Trophoblast cell (in vitro differentiated cells and primary cell): ENCODE results near the gene UBN1.

ENCODE experiments used
- DNase-seq, 2 donors: peaks; one replicate each; pipeline ENCODE4 v3.0.0-alpha.2; 2016
- H2AFZ ChIP-seq: 2 replicates; pipeline ENCODE4 v1.6.1; 2013; ENCODE audit warnings: low read length, moderate library complexity, mild to moderate bottlenecking; ENCODE audit not compliant: insufficient read depth, poor library complexity
- H2AK5ac ChIP-seq: 2 replicates; pipeline ENCODE4 v1.6.1; 2013; ENCODE audit warnings: mild to moderate bottlenecking, low read length
- H2BK120ac ChIP-seq: 2 replicates; pipeline ENCODE4 v1.6.1; 2013; ENCODE audit warnings: low read length, mild to moderate bottlenecking, moderate library complexity; ENCODE audit not compliant: insufficient read depth, poor library complexity
- H2BK12ac ChIP-seq: 2 replicates; pipeline ENCODE4 v1.6.1; 2013; ENCODE audit warnings: mild to moderate bottlenecking, low read length, moderate library complexity
- H2BK5ac ChIP-seq: 2 replicates; pipeline ENCODE4 v1.6.1; 2013; ENCODE audit warnings: low read length, low read depth, moderate library complexity, mild to moderate bottlenecking; ENCODE audit not compliant: poor library complexity
- H3K14ac ChIP-seq: 2 replicates; pipeline ENCODE4 v1.6.1; 2013; ENCODE audit warnings: mild to moderate bottlenecking, low read length
- H3K18ac ChIP-seq: 2 replicates; pipeline ENCODE4 v1.6.1; 2013; ENCODE audit warnings: mild to moderate bottlenecking, low read length
- H3K23ac ChIP-seq: 2 replicates; pipeline ENCODE4 v1.6.1; 2013; ENCODE audit warnings: low read length
- H3K27ac ChIP-seq: 2 replicates; pipeline ENCODE4 v1.5.1; 2013; ENCODE audit warnings: low read depth, mild to moderate bottlenecking, inconsistent platforms, low read length, moderate library complexity
- H3K27me3 ChIP-seq: 2 replicates; pipeline ENCODE4 v1.6.1; 2013; ENCODE audit warnings: inconsistent platforms, mild to moderate bottlenecking, low read length, moderate library complexity; ENCODE audit not compliant: insufficient read depth
- H3K36me3 ChIP-seq, 2 experiments: 1 replicate in 1 of 2; 2 replicates in 1 of 2; pipeline ENCODE4 v1.6.1; 2013; ENCODE audit warnings: low read length in 2 of 2, mild to moderate bottlenecking in 2 of 2, moderate library complexity in 1 of 2; ENCODE audit not compliant: insufficient read depth in 2 of 2, control insufficient read depth in 1 of 2
- H3K4ac ChIP-seq: 2 replicates; pipeline ENCODE4 v1.6.1; 2013; ENCODE audit warnings: low read depth, mild to moderate bottlenecking, low read length, moderate library complexity
- H3K4me1 ChIP-seq, 2 experiments: 1 replicate in 1 of 2; 2 replicates in 1 of 2; pipeline ENCODE4 v1.6.1; 2013; ENCODE audit warnings: low read length in 2 of 2, mild to moderate bottlenecking in 2 of 2, moderate library complexity in 1 of 2; ENCODE audit not compliant: insufficient read depth in 2 of 2, control insufficient read depth in 1 of 2
- H3K4me2 ChIP-seq: 2 replicates; pipeline ENCODE4 v1.6.1; 2013; ENCODE audit warnings: inconsistent platforms, mild to moderate bottlenecking, low read length, moderate library complexity
- H3K4me3 ChIP-seq: 2 replicates; pipeline ENCODE4 v1.5.1; 2013; ENCODE audit warnings: mild to moderate bottlenecking, low read depth, low read length, inconsistent platforms
- H3K79me1 ChIP-seq: one replicate; pipeline ENCODE4 v1.6.1; 2013; ENCODE audit warnings: low read length
- H3K79me2 ChIP-seq: 2 replicates; pipeline ENCODE4 v1.6.1; 2013; ENCODE audit warnings: low read length, mild to moderate bottlenecking; ENCODE audit not compliant: control insufficient read depth, insufficient read depth, poor library complexity
- H3K9ac ChIP-seq: 2 replicates; pipeline ENCODE4 v1.6.1; 2013; ENCODE audit warnings: mild to moderate bottlenecking, low read length
- H3K9me3 ChIP-seq: 2 replicates; pipeline ENCODE4 v1.6.1; 2013; ENCODE audit warnings: low read depth, mild to moderate bottlenecking, control low read depth, inconsistent platforms, low read length; ENCODE audit not compliant: insufficient read depth
- H4K12ac ChIP-seq: 2 replicates; pipeline ENCODE4 v1.6.1; 2013; ENCODE audit warnings: low read depth, mild to moderate bottlenecking, low read length, moderate library complexity
- H4K8ac ChIP-seq: 2 replicates; pipeline ENCODE4 v1.6.1; 2013; ENCODE audit warnings: low read depth, mild to moderate bottlenecking, low read length, moderate library complexity
- H4K91ac ChIP-seq: one replicate; pipeline ENCODE4 v1.6.1; 2013; ENCODE audit warnings: low read depth, mild to moderate bottlenecking, low read length, moderate library complexity
- WGBS: extraction: QIAGEN DNeasy Blood & Tissue Kit; methylation state at CpG from one replicate; pipeline ENCODE4 v1.1.7; 2013; ENCODE audit warnings: missing lambda C conversion rate; ENCODE audit not compliant: insufficient read length, insufficient coverage; ENCODE audit errors: extremely low coverage; 5-methylcytosine and 5-hydroxymethylcytosine counted together

UBN1 gene

GRCh38 chr16:4868026-4868425 lies 20.7 kb downstream of the UBN1 start:
- no CpG with 5 or more reads among the region's 5 CpGs for whole genome bisulfite sequencing
- H2AK5ac ChIP-seq, result no peak overlapping the region
- H3K4me3 ChIP-seq, result no peak overlapping the region

GRCh38 chr16:4868535-4868934 lies 21.3 kb downstream of the UBN1 start:
- Histone ChIP-seq H3K4me3 (no peak overlapping the region), H3K79me1 (no peaks in the 10 kb centered on the region), H2AFZ (no peak overlapping the region)

More at GRCh38 chr16:4868026-4868425, 20.7 kb downstream of the UBN1 start:
- Histone ChIP-seq H3K9ac (no peak overlapping the region), H4K91ac (no peak overlapping the region), H3K27ac (no peak overlapping the region), H3K9me3 (no peaks in the 10 kb centered on the region), H3K4me1 (no peaks in the 10 kb centered on the region), H2BK12ac (no peak overlapping the region), H3K4ac (no peak overlapping the region), H2AFZ (no peak overlapping the region), H4K8ac (no peak overlapping the region), H3K27me3 (no peaks in the 10 kb centered on the region), H3K23ac (no peak overlapping the region), H4K12ac (no peak overlapping the region), H3K18ac (no peak overlapping the region), H2BK5ac (no peak overlapping the region), H3K4me2 (no peak overlapping the region), H3K79me2 (no peaks in the 10 kb centered on the region), H3K36me3 (peaks cover 35 to 43% of the 10 kb centered on the region in 2 experiments), H3K14ac (no peak overlapping the region), H2BK120ac (no peak overlapping the region), H3K79me1 (no peaks in the 10 kb centered on the region)
- no peak for DNase-seq

GRCh38 chr16:4869147-4869805 lies 22.0 kb downstream of the UBN1 start:
- no peak overlapping the region for H3K4me2 ChIP-seq
- no peak overlapping the region for H2AFZ ChIP-seq
- H2BK5ac ChIP-seq, result no peak overlapping the region
- H4K91ac ChIP-seq, result no peak overlapping the region
- H3K9me3 ChIP-seq, result no peaks in the 10 kb centered on the region
- no peak overlapping the region for H2BK120ac ChIP-seq
- H4K8ac ChIP-seq, result no peak overlapping the region
- no peak for DNase-seq
- WGBS, result no CpG with 5 or more reads among the region's 13 CpGs
- no peaks in the 10 kb centered on the region for H3K27me3 ChIP-seq
- no peak overlapping the region for H3K27ac ChIP-seq
- H3K36me3 ChIP-seq, result peaks cover 41 to 52% of the 10 kb centered on the region in 2 experiments
- H3K4me1 ChIP-seq, result no peaks in the 10 kb centered on the region
- no peak overlapping the region for H2AK5ac ChIP-seq
- no peak overlapping the region for H3K4ac ChIP-seq
- H3K14ac ChIP-seq, result no peak overlapping the region
- no peak overlapping the region for H2BK12ac ChIP-seq
- H3K18ac ChIP-seq, result no peak overlapping the region
- H3K9ac ChIP-seq, result no peak overlapping the region
- H4K12ac ChIP-seq, result no peak overlapping the region
- no peak overlapping the region for H3K4me3 ChIP-seq
- no peaks in the 10 kb centered on the region for H3K79me1 ChIP-seq
- H3K79me2 ChIP-seq, result no peaks in the 10 kb centered on the region
- H3K23ac ChIP-seq, result no peak overlapping the region

More at GRCh38 chr16:4868535-4868934, 21.3 kb downstream of the UBN1 start:
- Histone ChIP-seq H3K4me1 (no peaks in the 10 kb centered on the region), H3K79me2 (no peaks in the 10 kb centered on the region), H2BK5ac (no peak overlapping the region), H3K23ac (no peak overlapping the region), H3K18ac (no peak overlapping the region), H2BK120ac (no peak overlapping the region), H4K8ac (no peak overlapping the region), H3K4ac (no peak overlapping the region), H4K12ac (no peak overlapping the region), H3K9me3 (no peaks in the 10 kb centered on the region), H4K91ac (no peak overlapping the region), H3K27ac (no peak overlapping the region), H3K36me3 (peaks cover 37 to 46% of the 10 kb centered on the region in 2 experiments), H3K4me2 (no peak overlapping the region), H3K14ac (no peak overlapping the region), H3K27me3 (no peaks in the 10 kb centered on the region), H3K9ac (no peak overlapping the region), H2BK12ac (no peak overlapping the region), H2AK5ac (no peak overlapping the region)
- no CpG with 5 or more reads among the region's 7 CpGs for WGBS
- no peak for DNase-seq

- no peak overlapping the region for H3K4ac ChIP-seq
- DNase-seq, result no peak
- H3K4me1 ChIP-seq, result no peaks in the 10 kb centered on the region
- H3K27me3 ChIP-seq, result no peaks in the 10 kb centered on the region
- H3K9me3 ChIP-seq, result no peaks in the 10 kb centered on the region
- no peaks in the 10 kb centered on the region for H3K79me2 ChIP-seq
- H3K23ac ChIP-seq, result no peak overlapping the region
- H2BK12ac ChIP-seq, result no peak overlapping the region
- H3K36me3 ChIP-seq, result peaks cover 50 to 58% of the 10 kb centered on the region in 2 experiments
- no peak overlapping the region for H3K9ac ChIP-seq
- no peak overlapping the region for H3K18ac ChIP-seq
- no peak overlapping the region for H4K8ac ChIP-seq
- H2AFZ ChIP-seq, result no peak overlapping the region
- no peak overlapping the region for H2AK5ac ChIP-seq
- WGBS, result no CpG with 5 or more reads among the region's 21 CpGs
- H2BK120ac ChIP-seq, result no peak overlapping the region
- no peak overlapping the region for H4K91ac ChIP-seq
- H3K27ac ChIP-seq, result no peak overlapping the region
- no peak overlapping the region for H4K12ac ChIP-seq
- H3K79me1 ChIP-seq, result no peaks in the 10 kb centered on the region
- H2BK5ac ChIP-seq, result no peak overlapping the region
- H3K4me3 ChIP-seq, result no peak overlapping the region
- no peak overlapping the region for H3K14ac ChIP-seq
- no peak overlapping the region for H3K4me2 ChIP-seq
Measured at GRCh38 chr16:4870138-4870671, 22.9 kb downstream of the UBN1 start.
